Measurements from ENCODE around the gene CFAP251. TPM values are rescaled to one million over a fixed set of nuclear protein-coding genes. Genes with fewer than 3 reads are reported as not detected.
"Not testable (repeated sequence)": the region's sequence is repeated elsewhere in the genome, so short reads cannot be mapped to it uniquely, and the experiment has no call there.

CFAP251 gene
- total RNA-seq, 2 experiments from 2014 or later, result 1.9 to 2.2 TPM

- ChIA-PET POLR2A (interaction anchor here (0.9 kb wide), 1 partner anchor 9 kb away, joined by 4 read pairs; no protein-coding TSS in a partner anchor), CTCF (interaction anchor here (0.7 to 1.1 kb wide), 2 partner anchors 94 to 118 kb away, joined by 3 read pairs; no protein-coding TSS in a partner anchor)
- Mint-ChIP-seq H3K4me1 (peaks cover 8% of the 10 kb centered on the region), H3K9me3 (no peaks in the 10 kb centered on the region), H3K4me3 (no peak overlapping the region), H3K27ac (peak overlapping the region; percentile 44), H3K27me3 (no peaks in the 10 kb centered on the region), H3K36me3 (ENCODE audit: low read depth) (peaks cover 48% of the 10 kb centered on the region)
- no peak for DNase-seq
Measured at GRCh38 chr12:121911824-121912585, 6.4 kb upstream of the CFAP251 start.

GRCh38 chr12:121915841-121916321, 2.5 kb upstream of the CFAP251 start:
- H3K27ac Mint-ChIP-seq, result no peak overlapping the region
- DNase-seq, result no peak
- H3K4me1 Mint-ChIP-seq, result peaks cover 20% of the 10 kb centered on the region
- no peaks in the 10 kb centered on the region for H3K9me3 Mint-ChIP-seq
- ChIA-PET CTCF (interaction anchor here (1.0 kb wide), 1 partner anchor 165 kb away, joined by 3 read pairs; no protein-coding TSS in a partner anchor), POLR2A (no interaction called here)
- H3K36me3 Mint-ChIP-seq (ENCODE audit: low read depth), result peaks cover 39% of the 10 kb centered on the region
- no peaks in the 10 kb centered on the region for H3K27me3 Mint-ChIP-seq
- H3K4me3 Mint-ChIP-seq, result no peak overlapping the region

- ChIA-PET POLR2A (no interaction called here), CTCF (interaction anchor here (1.0 to 2.8 kb wide), 2 partner anchors 10 to 164 kb away, joined by 3 to 15 read pairs; no protein-coding TSS in a partner anchor)
- Mint-ChIP-seq H3K9me3 (no peaks in the 10 kb centered on the region), H3K27ac (no peak overlapping the region), H3K36me3 (ENCODE audit: low read depth) (peaks cover 33% of the 10 kb centered on the region), H3K4me1 (peaks cover 20% of the 10 kb centered on the region), H3K4me3 (no peak overlapping the region), H3K27me3 (no peaks in the 10 kb centered on the region)
- DNase-seq, result no peak
Measured at GRCh38 chr12:121916719-121917118, 1.7 kb upstream of the CFAP251 start.

- ChIA-PET POLR2A (interaction anchor here (0.8 to 1.6 kb wide), 4 partner anchors 30 to 122 kb away, joined by 3 to 6 read pairs (median 3); partner anchors contain the start of gene PSMD9), CTCF (interaction anchor here (0.6 to 2.8 kb wide), 43 partner anchors 8 to 424 kb away, joined by 3 to 24 read pairs (median 4); partner anchors contain the start of genes BCL7A, PSMD9 and TMEM120B)
- DNase-seq, result no peak
- Mint-ChIP-seq H3K4me1 (peaks cover 14% of the 10 kb centered on the region), H3K4me3 (peak overlapping the region; percentile 77), H3K36me3 (ENCODE audit: low read depth) (peaks cover 26% of the 10 kb centered on the region), H3K9me3 (no peaks in the 10 kb centered on the region), H3K27ac (no peak overlapping the region), H3K27me3 (no peaks in the 10 kb centered on the region)
Measured at GRCh38 chr12:121918679-121919038, 267 bp downstream of the CFAP251 start.

- H3K4me1 Mint-ChIP-seq, result peaks cover 14% of the 10 kb centered on the region
- POLR2A ChIA-PET, result interaction anchor here (0.8 kb wide), 1 partner anchor 9 kb away, joined by 4 read pairs; no protein-coding TSS in a partner anchor
- H3K27ac Mint-ChIP-seq, result no peak overlapping the region
- no peak for DNase-seq
- CTCF ChIA-PET, result interaction anchor here (0.5 kb wide), 1 partner anchor 185 kb away, joined by 3 read pairs; no protein-coding TSS in a partner anchor
- no peak overlapping the region for H3K4me3 Mint-ChIP-seq
- no peaks in the 10 kb centered on the region for H3K27me3 Mint-ChIP-seq
- peaks cover 18% of the 10 kb centered on the region for H3K36me3 Mint-ChIP-seq (ENCODE audit: low read depth)
- H3K9me3 Mint-ChIP-seq, result no peaks in the 10 kb centered on the region
Measured at GRCh38 chr12:121921066-121921465, 2.7 kb downstream of the CFAP251 start.

GRCh38 chr12:121925358-121925695, 6.9 kb downstream of the CFAP251 start:
- Mint-ChIP-seq H3K36me3 (ENCODE audit: low read depth) (no peaks in the 10 kb centered on the region), H3K4me3 (no peak overlapping the region), H3K27ac (no peak overlapping the region), H3K27me3 (no peaks in the 10 kb centered on the region), H3K9me3 (no peaks in the 10 kb centered on the region), H3K4me1 (no peaks in the 10 kb centered on the region)
- ChIA-PET CTCF (interaction anchor here (3.2 kb wide), 1 partner anchor 7 kb away, joined by 15 read pairs; the partner anchor contains the start of gene CFAP251), POLR2A (no interaction called here)
- DNase-seq, result no peak

GRCh38 chr12:121926874-121927706, 8.7 kb downstream of the CFAP251 start:
- Mint-ChIP-seq H3K4me1 (no peaks in the 10 kb centered on the region), H3K4me3 (no peak overlapping the region), H3K27ac (no peak overlapping the region), H3K36me3 (ENCODE audit: low read depth) (no peaks in the 10 kb centered on the region), H3K9me3 (no peaks in the 10 kb centered on the region), H3K27me3 (no peaks in the 10 kb centered on the region)
- no peak for DNase-seq
- POLR2A ChIA-PET, result no interaction called here
- CTCF ChIA-PET, result interaction anchor here (3.2 kb wide), 1 partner anchor 9 kb away, joined by 15 read pairs; the partner anchor contains the start of gene CFAP251

GRCh38 chr12:121927813-121928212, 9.4 kb downstream of the CFAP251 start:
- Mint-ChIP-seq H3K9me3 (no peaks in the 10 kb centered on the region), H3K27ac (no peak overlapping the region), H3K4me3 (no peak overlapping the region), H3K4me1 (no peaks in the 10 kb centered on the region), H3K27me3 (no peaks in the 10 kb centered on the region), H3K36me3 (ENCODE audit: low read depth) (no peaks in the 10 kb centered on the region)
- DNase-seq, result no peak
- POLR2A ChIA-PET, result no interaction called here
- CTCF ChIA-PET, result interaction anchor here (0.6 to 3.2 kb wide), 2 partner anchors 10 to 481 kb away, joined by 3 to 15 read pairs; partner anchors contain the start of gene CFAP251

GRCh38 chr12:121929545-121929944, 11.2 kb downstream of the CFAP251 start:
- H3K4me1 Mint-ChIP-seq; H3K27ac Mint-ChIP-seq; H3K9me3 Mint-ChIP-seq; H3K36me3 Mint-ChIP-seq (ENCODE audit: low read depth); H3K27me3 Mint-ChIP-seq; DNase-seq; H3K4me3 Mint-ChIP-seq; POLR2A ChIA-PET; CTCF ChIA-PET: not testable (repeated sequence)

GRCh38 chr12:121930862-121931261, 12.5 kb downstream of the CFAP251 start:
- H3K27ac Mint-ChIP-seq, result no peak overlapping the region
- no peaks in the 10 kb centered on the region for H3K9me3 Mint-ChIP-seq
- DNase-seq, result no peak
- H3K4me3 Mint-ChIP-seq, result no peak overlapping the region
- H3K27me3 Mint-ChIP-seq, result no peaks in the 10 kb centered on the region
- ChIA-PET CTCF (interaction anchor here (0.8 kb wide), 1 partner anchor 12 kb away, joined by 3 read pairs; the partner anchor contains the start of gene CFAP251), POLR2A (no interaction called here)
- H3K4me1 Mint-ChIP-seq, result no peaks in the 10 kb centered on the region
- H3K36me3 Mint-ChIP-seq (ENCODE audit: low read depth), result no peaks in the 10 kb centered on the region

GRCh38 chr12:121932176-121932536, 13.8 kb downstream of the CFAP251 start:
- Mint-ChIP-seq H3K27ac (no peak overlapping the region), H3K4me3 (no peak overlapping the region), H3K4me1 (no peaks in the 10 kb centered on the region), H3K27me3 (no peaks in the 10 kb centered on the region), H3K9me3 (no peaks in the 10 kb centered on the region), H3K36me3 (ENCODE audit: low read depth) (no peaks in the 10 kb centered on the region)
- DNase-seq, result no peak
- CTCF ChIA-PET, result interaction anchor here (1.5 kb wide), 1 partner anchor 13 kb away, joined by 4 read pairs; the partner anchor contains the start of gene CFAP251
- POLR2A ChIA-PET, result no interaction called here

- ChIA-PET CTCF (interaction anchor here (1.5 kb wide), 1 partner anchor 14 kb away, joined by 4 read pairs; the partner anchor contains the start of gene CFAP251), POLR2A (no interaction called here)
- no peaks in the 10 kb centered on the region for H3K36me3 Mint-ChIP-seq (ENCODE audit: low read depth)
- no peak overlapping the region for H3K27ac Mint-ChIP-seq
- H3K4me1 Mint-ChIP-seq, result peaks cover 3% of the 10 kb centered on the region
- no peak overlapping the region for H3K4me3 Mint-ChIP-seq
- no peaks in the 10 kb centered on the region for H3K27me3 Mint-ChIP-seq
- DNase-seq, result no peak
- H3K9me3 Mint-ChIP-seq, result no peaks in the 10 kb centered on the region
Measured at GRCh38 chr12:121932914-121933521, 14.6 kb downstream of the CFAP251 start.
